DND-41 (cell line): ENCODE results near the gene DAZAP1.

Source experiments
- EZH2 ChIP-seq: IDR thresholded peaks from 3 replicates; pipeline ENCODE4 v1.6.1; 2012; ENCODE audit warnings: borderline replicate concordance, low read depth, mild to moderate bottlenecking, moderate library complexity, low read length, inconsistent platforms; ENCODE audit not compliant: severe bottlenecking
- TF ChIP-seq, protein P1 (sequence below): IDR thresholded peaks from 2 replicates; pipeline ENCODE4 v1.5.1; 2012; ENCODE audit warnings: borderline replicate concordance, low read length, moderate library complexity, mild to moderate bottlenecking; ENCODE audit not compliant: poor library complexity, severe bottlenecking; ENCODE audit errors: extremely low read depth

DNA sequence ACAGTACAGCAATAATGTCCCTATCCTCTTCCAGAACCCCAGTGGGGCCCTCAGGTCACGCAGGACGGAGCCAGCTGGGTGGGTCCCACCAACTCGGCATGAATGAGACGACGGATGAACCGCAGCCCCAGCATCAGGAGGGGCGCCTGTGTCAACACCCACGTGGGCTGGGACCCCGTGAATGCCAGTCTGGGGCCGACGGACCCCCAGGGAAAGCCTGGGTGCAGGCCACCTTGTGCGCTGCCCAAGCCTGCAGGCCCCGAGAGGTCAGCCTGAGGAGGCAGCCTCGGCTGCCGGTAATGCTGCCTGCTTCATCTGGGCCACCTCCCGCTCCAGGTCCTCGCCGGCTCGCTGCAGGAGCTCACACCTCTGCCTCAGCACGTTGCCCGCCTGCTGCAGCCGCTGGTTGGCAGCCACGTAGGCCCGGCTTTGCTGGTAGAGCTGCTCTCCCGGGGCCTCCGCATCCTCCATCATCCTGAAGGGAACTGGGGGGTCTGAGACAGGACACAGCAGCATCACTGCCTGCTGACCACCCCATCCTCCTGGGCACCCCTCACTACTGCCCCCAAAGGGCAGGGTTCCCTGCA is 67.5 kb downstream of the DAZAP1 start:
- TF ChIP-seq, protein P1, sequence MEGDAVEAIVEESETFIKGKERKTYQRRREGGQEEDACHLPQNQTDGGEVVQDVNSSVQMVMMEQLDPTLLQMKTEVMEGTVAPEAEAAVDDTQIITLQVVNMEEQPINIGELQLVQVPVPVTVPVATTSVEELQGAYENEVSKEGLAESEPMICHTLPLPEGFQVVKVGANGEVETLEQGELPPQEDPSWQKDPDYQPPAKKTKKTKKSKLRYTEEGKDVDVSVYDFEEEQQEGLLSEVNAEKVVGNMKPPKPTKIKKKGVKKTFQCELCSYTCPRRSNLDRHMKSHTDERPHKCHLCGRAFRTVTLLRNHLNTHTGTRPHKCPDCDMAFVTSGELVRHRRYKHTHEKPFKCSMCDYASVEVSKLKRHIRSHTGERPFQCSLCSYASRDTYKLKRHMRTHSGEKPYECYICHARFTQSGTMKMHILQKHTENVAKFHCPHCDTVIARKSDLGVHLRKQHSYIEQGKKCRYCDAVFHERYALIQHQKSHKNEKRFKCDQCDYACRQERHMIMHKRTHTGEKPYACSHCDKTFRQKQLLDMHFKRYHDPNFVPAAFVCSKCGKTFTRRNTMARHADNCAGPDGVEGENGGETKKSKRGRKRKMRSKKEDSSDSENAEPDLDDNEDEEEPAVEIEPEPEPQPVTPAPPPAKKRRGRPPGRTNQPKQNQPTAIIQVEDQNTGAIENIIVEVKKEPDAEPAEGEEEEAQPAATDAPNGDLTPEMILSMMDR, result no peak
- no peak for TF ChIP-seq EZH2
